Fibroblast of pulmonary artery (primary cell): ENCODE results near the gene CCDC197.

ENCODE experiments used
- DNase-seq: peaks from one replicate; pipeline ENCODE4 v3.0.0-alpha.2; 2010; ENCODE audit warnings: low read depth
- H3K4me3 ChIP-seq: replicated peaks from 2 replicates; pipeline ENCODE4 v1.5.1; 2011; ENCODE audit warnings: low read depth, mild to moderate bottlenecking, control low read depth, low read length, moderate library complexity
- CTCF ChIP-seq: IDR thresholded peaks from 2 replicates; pipeline ENCODE4 v1.5.1; 2011; ENCODE audit warnings: mild to moderate bottlenecking, control low read depth, low read length, inconsistent platforms; ENCODE audit errors: missing control alignments

The CCDC197 gene

GRCh38 chr14:94018308-94018707, 21.2 kb downstream of the CCDC197 start:
- no peak overlapping the region for H3K4me3 ChIP-seq
- no peak for DNase-seq
- no peak for TF ChIP-seq CTCF

GRCh38 chr14:94019329-94019728, 22.2 kb downstream of the CCDC197 start:
- H3K4me3 ChIP-seq, result no peak overlapping the region
- no peak for TF ChIP-seq CTCF
- no peak for DNase-seq

GRCh38 chr14:94020267-94020666, 23.2 kb downstream of the CCDC197 start:
- no peak overlapping the region for H3K4me3 ChIP-seq
- no peak for TF ChIP-seq CTCF
- no peak for DNase-seq

- no peak for TF ChIP-seq CTCF
- no peak for DNase-seq
- no peak overlapping the region for H3K4me3 ChIP-seq
Measured at GRCh38 chr14:94021001-94021400, 23.9 kb downstream of the CCDC197 start.

- no peak overlapping the region for H3K4me3 ChIP-seq
- TF ChIP-seq CTCF, result no peak
- no peak for DNase-seq
Measured at GRCh38 chr14:94021416-94022157, 24.5 kb downstream of the CCDC197 start.

- TF ChIP-seq CTCF, result no peak
- no peak for DNase-seq
- H3K4me3 ChIP-seq, result no peak overlapping the region
Measured at GRCh38 chr14:94022532-94023411, 25.7 kb downstream of the CCDC197 start.
